ENCODE results near the gene TWSG1.

The TWSG1 gene

GRCh38 chr18:9447334-9447733 is 112.8 kb downstream of the TWSG1 start:
- TF ChIP-seq POLR2AphosphoS5 (IDR thresholded peaks at IDR 0.05; ENCODE audit: low read depth, low read length): no peak
- no peak for TF ChIP-seq SIN3A (IDR thresholded peaks at IDR 0.05; ENCODE audit: borderline replicate concordance, insufficient read depth, low read length)
- TF ChIP-seq REST (IDR thresholded peaks at IDR 0.05; ENCODE audit: insufficient read depth in 1 of 2, low read depth in 2 of 2, low read length in 2 of 2): no peak
- no peak for TF ChIP-seq FOXP2 (optimal IDR thresholded peaks at IDR 0.05; ENCODE audit: borderline replicate concordance, extremely low read depth, extremely low read length, insufficient read depth)
- no peak for TF ChIP-seq TAF1 (IDR thresholded peaks at IDR 0.05; ENCODE audit: borderline replicate concordance, insufficient read depth, low read length)

DNA sequence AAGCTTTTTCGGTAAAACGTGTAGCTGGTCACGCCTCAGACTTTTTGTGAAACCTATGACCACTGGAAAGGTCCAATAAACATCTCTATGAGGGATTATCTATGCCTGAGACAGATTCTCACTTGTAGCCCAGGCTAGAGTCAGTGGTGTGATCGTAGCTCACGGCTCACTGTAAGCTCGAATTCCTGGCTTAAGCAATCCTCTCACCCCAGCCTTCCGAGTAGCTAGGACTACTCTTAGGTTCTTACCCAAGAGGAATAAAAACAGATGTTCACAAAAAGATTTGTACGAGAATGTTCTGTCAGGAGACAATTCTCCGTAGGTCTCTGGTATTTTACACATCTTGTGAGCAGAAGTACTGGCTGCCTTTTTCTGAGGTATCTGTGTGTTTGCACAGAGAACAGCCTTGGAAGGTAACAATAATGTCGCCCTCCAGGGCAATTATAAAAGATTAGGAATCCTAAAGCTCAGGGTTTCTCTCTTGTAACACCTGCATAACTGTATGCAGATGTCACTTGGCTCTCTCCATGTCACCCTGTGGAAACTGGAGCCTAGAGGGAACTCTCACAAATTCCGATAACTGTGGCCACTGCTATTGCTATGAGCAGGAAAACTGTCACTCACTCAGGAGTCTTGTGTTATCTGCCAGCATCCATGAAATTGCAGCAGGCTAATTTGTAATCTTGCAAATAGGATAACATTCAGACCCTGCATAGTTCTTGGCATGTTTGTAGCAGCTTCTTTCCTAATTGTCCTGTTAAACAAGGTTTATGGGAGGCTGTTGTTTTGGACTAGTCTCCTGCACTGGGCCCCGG is 115.2 kb downstream of the TWSG1 start:
- TF ChIP-seq FOXP2 (optimal IDR thresholded peaks at IDR 0.05; ENCODE audit: borderline replicate concordance, extremely low read depth, extremely low read length, insufficient read depth) (no peak), TAF1 (IDR thresholded peaks at IDR 0.05; ENCODE audit: borderline replicate concordance, insufficient read depth, low read length) (no peak), POLR2AphosphoS5 (IDR thresholded peaks at IDR 0.05; ENCODE audit: low read depth, low read length) (no peak)
